GM23338 (cell line): ENCODE measurements around the gene PNPLA5. TPM values are rescaled to one million over a fixed set of nuclear protein-coding genes. Genes with fewer than 3 reads are reported as not detected.

Experiments
- ATAC-seq: fragments of 200-7000 bp; cut with Tn5 transposase; 3 replicates; pipeline ENCODE4 v1.9.1; 2020
- DNase-seq: peaks from one replicate; pipeline ENCODE4 v3.0.0-alpha.2; 2015; ENCODE audit warnings: low spot score
- H2AFZ ChIP-seq: fragments of 200-600 bp; sonication (generic); 2 replicates; pipeline ENCODE4 v1.8.0; 2016; ENCODE audit warnings: antibody characterized with exemption, mild to moderate bottlenecking, moderate library complexity
- H3F3A ChIP-seq: fragments of 200-600 bp; sonication (generic); replicated peaks from 2 replicates; pipeline ENCODE4 v1.8.0; 2017; ENCODE audit warnings: antibody characterized with exemption, mixed run types, low read depth
- H3K27ac ChIP-seq: fragments of 200-600 bp; sonication (generic); 2 replicates; pipeline ENCODE4 v1.6.1; 2016; ENCODE audit warnings: low read depth
- H3K27me3 ChIP-seq: fragments of 200-600 bp; sonication (generic); 2 replicates; pipeline ENCODE4 v1.8.0; 2016; ENCODE audit warnings: mild to moderate bottlenecking, mixed run types, moderate library complexity; ENCODE audit not compliant: insufficient read depth
- H3K36me3 ChIP-seq: fragments of 200-600 bp; sonication (generic); 2 replicates; pipeline ENCODE4 v1.8.0; 2016; ENCODE audit warnings: mild to moderate bottlenecking; ENCODE audit not compliant: insufficient read depth
- H3K4me1 ChIP-seq: fragments of 200-600 bp; sonication (generic); 2 replicates; pipeline ENCODE4 v1.8.0; 2016; ENCODE audit warnings: mild to moderate bottlenecking, moderate library complexity; ENCODE audit not compliant: insufficient read depth
- H3K4me2 ChIP-seq: fragments of 200-600 bp; sonication (generic); 2 replicates; pipeline ENCODE4 v1.7.1; 2017; ENCODE audit warnings: mixed run types
- H3K4me3 ChIP-seq: fragments of 200-600 bp; sonication (generic); 2 replicates; pipeline ENCODE4 v1.6.1; 2016; ENCODE audit warnings: mixed run types
- H3K79me2 ChIP-seq: fragments of 200-600 bp; sonication (generic); replicated peaks from 2 replicates; pipeline ENCODE4 v1.8.0; 2017; ENCODE audit warnings: mild to moderate bottlenecking; ENCODE audit not compliant: insufficient read depth
- H3K9me2 ChIP-seq: fragments of 200-600 bp; sonication (generic); 2 replicates; pipeline ENCODE4 v1.8.0; 2017; ENCODE audit not compliant: insufficient read depth
- H4K20me1 ChIP-seq: fragments of 200-600 bp; sonication (generic); replicated peaks from 2 replicates; pipeline ENCODE4 v1.8.0; 2017; ENCODE audit warnings: mild to moderate bottlenecking; ENCODE audit not compliant: insufficient read depth
- H3K27ac Mint-ChIP-seq: 2 replicates; pipeline ENCODE4 v1.8.0; 2020; ENCODE audit warnings: inconsistent platforms, mild to moderate bottlenecking, moderate library complexity, mixed read lengths
- H3K27me3 Mint-ChIP-seq: 3 replicates; pipeline ENCODE4 v1.8.0; 2022; ENCODE audit warnings: low read depth, mild to moderate bottlenecking, moderate library complexity, mixed read lengths, inconsistent platforms; ENCODE audit not compliant: insufficient read depth, poor library complexity
- H3K36me3 Mint-ChIP-seq: 3 replicates; pipeline ENCODE4 v1.8.0; 2021; ENCODE audit warnings: low read depth, mild to moderate bottlenecking, inconsistent platforms, moderate library complexity, mixed read lengths
- H3K4me1 Mint-ChIP-seq: 3 replicates; pipeline ENCODE4 v1.8.0; 2020; ENCODE audit warnings: mild to moderate bottlenecking, inconsistent platforms, mixed read lengths
- H3K4me3 Mint-ChIP-seq: 3 replicates; pipeline ENCODE4 v1.8.0; 2021; ENCODE audit warnings: moderate library complexity, mild to moderate bottlenecking, inconsistent platforms, mixed read lengths
- H3K9me3 Mint-ChIP-seq: 3 replicates; pipeline ENCODE4 v1.8.0; 2020; ENCODE audit warnings: moderate library complexity, mild to moderate bottlenecking, inconsistent platforms, mixed read lengths
- EZH2 ChIP-seq: fragments of 200-600 bp; sonication (generic); IDR thresholded peaks from one replicate; pipeline ENCODE4 v1.8.0; 2017; ENCODE audit warnings: antibody characterized with exemption, mild to moderate bottlenecking, low read depth; ENCODE audit not compliant: unreplicated experiment
- REST ChIP-seq: IDR thresholded peaks from one replicate; pipeline ENCODE4 v1.6.1; 2018; ENCODE audit warnings: antibody characterized with exemption; ENCODE audit not compliant: unreplicated experiment
- ZNF114 ChIP-seq: fragments of 250-450 bp; sonication (Bioruptor Pico); IDR thresholded peaks from 2 replicates; pipeline ENCODE4 v1.5.0; 2020; ENCODE audit warnings: mild to moderate bottlenecking, moderate library complexity
- ZNF462 ChIP-seq: fragments of 250-450 bp; sonication (Bioruptor Pico); IDR thresholded peaks from 2 replicates; pipeline ENCODE4 v1.5.0; 2020; ENCODE audit warnings: mild to moderate bottlenecking, moderate library complexity
- polyA plus RNA-seq: library from polyadenylated mRNA; unstranded; fragments of >200 nt; fragmentation: Nextera tagmentation; extraction: Ambion mirVana; gene quantifications from 2 replicates; pipeline ENCODE4 v1.2.1, GENCODE V29; 2016
- total RNA-seq: library from RNA; depleted of rRNA; stranded (reverse); fragments of >200 nt; shearing (Covaris generic); gene quantifications from 2 replicates; pipeline ENCODE4 v1.2.3, GENCODE V29; 2014

The PNPLA5 gene
- total and polyA plus RNA-seq, 2 experiments from 2014 or later = 2.3 to 6.8 TPM

DNA sequence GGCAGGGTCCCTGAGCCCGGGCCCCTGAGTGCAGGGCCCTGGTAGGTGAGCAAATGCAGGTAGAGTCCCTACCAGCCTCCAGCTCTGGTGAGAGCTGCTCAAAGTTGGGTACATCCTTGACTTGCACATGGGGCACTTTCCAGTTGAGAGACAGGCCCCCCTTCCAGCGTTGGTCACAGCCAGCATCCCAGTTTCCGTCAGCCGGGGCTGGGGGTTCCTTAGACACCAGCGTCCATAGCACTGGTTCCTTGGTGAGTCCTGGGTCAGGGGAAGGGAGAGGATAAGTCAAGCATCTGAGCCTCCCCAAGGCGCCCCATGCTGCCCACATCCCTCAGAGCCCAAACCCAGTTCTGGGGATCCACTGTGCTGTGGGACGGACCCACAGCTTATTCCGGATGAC is 5.6 kb downstream of the PNPLA5 start:
- H3K27ac ChIP-seq = no peak overlapping the region
- H3K4me1 ChIP-seq = no peaks in the 10 kb centered on the region
- H3K4me2 ChIP-seq = no peak overlapping the region
- H3K27me3 ChIP-seq = peaks cover 6% of the 10 kb centered on the region
- Mint-ChIP-seq H3K4me1 (peaks cover 6% of the 10 kb centered on the region; the same call in 1 of the 3 replicates), H3K9me3 (no peaks in the 10 kb centered on the region), H3K27me3 (peaks cover 8% of the 10 kb centered on the region), H3K27ac (no peak overlapping the region), H3K4me3 (no peak overlapping the region), H3K36me3 (peaks cover 17% of the 10 kb centered on the region)
- H4K20me1 ChIP-seq = peaks cover 3% of the 10 kb centered on the region; the same call in 1 of the 2 replicates
- ATAC-seq = no peak
- DNase-seq = no peak
- no peaks in the 10 kb centered on the region for H3K9me2 ChIP-seq
- no peak overlapping the region for H2AFZ ChIP-seq
- no peaks in the 10 kb centered on the region for H3F3A ChIP-seq
- H3K4me3 ChIP-seq = no peak overlapping the region
- TF ChIP-seq ZNF462 (no peak), EZH2 (no peak), REST (no peak), ZNF114 (CRISPR knock-in tag) (no peak)
- no peaks in the 10 kb centered on the region; the same call in 1 of the 2 replicates for H3K36me3 ChIP-seq
- H3K79me2 ChIP-seq = no peaks in the 10 kb centered on the region
